Caki2 (cell line): Measurements from ENCODE around the gene CTF1. TPM values are rescaled to one million over a fixed set of nuclear protein-coding genes. Genes with fewer than 3 reads are reported as not detected.
"Not testable (repeated sequence)": the region's sequence is repeated elsewhere in the genome, so short reads cannot be mapped to it uniquely, and the experiment has no call there.

Source experiments
- DNase-seq: peaks from one replicate; pipeline ENCODE4 v3.0.0-alpha.2; 2015; ENCODE audit warnings: low read depth
- in situ Hi-C: cut with HindIII; loops from 2 replicates; pipeline ENCODE4 v1.10.0; 2016; ENCODE audit warnings: low sequenced_read_pairs, low pct_unique_long_range_greater_than_20kb, mixed read lengths
- total RNA-seq: library from RNA; depleted of rRNA; stranded (reverse); fragments of >200 nt; shearing (Covaris generic); gene quantifications from 2 replicates; pipeline ENCODE4 v1.2.3, GENCODE V29; 2014; ENCODE audit warnings: low replicate concordance; rRNA removed

Gene CTF1
- total RNA-seq = 0.84 and 2.9 TPM in 2 replicates

DNA sequence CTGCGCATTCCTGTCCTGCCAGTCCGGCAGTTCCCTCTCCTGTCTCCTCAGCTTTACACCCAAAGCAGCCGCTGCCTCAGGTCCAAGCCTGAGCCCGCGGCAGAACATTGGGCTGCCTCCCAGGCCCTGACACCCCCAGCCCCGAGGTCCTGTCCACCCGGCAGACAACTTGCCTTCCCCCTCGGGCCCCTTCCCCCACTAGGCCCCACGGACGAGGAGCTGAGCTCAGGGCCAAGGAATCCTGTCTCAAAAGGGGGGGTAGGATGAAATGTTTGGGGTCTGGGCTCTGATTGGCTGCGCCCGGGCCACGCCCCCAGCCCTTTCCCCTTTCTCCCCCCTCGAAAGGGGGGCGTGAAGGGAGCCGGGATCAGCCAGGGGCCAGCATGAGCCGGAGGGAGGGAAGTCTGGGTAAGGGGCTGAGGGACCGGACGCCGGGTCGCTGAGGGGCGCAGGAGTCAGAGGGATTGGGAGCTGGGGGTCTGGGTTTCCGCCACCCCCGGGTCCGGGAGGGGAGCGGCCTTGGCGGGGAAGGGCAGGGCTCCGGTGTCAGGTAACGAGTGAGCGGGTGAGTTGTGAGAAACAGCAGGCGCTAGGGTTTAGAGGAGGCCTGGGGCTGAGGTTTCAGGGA is at the start of gene CTF1:
CTF1 (plus strand) TSS at position 354 of the 628 bp plus-strand sequence; CDS start at position 384, 30 bp downstream.
- in situ Hi-C loops = no loop called here
- DNase-seq = peak; percentile 91

DNA sequence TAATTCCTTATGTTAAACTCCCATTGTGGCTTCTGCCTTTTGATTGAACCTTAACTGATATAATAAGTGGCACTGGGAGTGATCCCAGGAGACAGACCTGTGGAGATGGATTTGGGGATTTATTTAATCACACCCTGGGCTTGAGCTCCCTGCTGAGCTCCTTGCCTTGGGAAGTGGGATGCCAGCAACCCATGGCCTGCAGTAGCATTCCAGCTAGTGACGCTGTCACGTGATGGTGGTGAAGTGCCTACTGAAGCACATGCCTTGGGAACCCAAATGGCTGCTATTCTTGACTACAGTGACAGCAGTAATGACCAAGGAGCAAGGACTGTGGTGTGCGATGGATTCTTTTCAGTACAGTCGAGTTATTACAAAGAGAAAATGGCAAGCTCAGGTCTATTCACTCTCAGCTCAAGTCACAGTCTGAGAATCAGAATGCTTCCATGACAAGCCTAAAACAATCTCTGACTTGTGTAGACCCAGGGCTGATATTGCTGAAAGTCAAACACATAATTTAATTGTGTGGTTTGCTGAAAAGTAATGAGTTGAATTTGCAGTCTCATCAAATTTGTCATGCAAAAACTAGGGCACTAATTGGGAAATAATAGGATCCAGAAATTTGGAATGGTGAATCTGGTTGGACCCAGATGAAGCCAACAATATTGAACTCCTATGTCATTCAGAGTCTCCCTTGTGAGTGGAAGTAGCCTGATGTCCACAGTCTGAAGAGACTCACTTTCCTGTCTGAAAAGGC is 49.6 kb upstream of the CTF1 start:
- DNase-seq = no peak
- in situ Hi-C loops = no loop called here

DNA sequence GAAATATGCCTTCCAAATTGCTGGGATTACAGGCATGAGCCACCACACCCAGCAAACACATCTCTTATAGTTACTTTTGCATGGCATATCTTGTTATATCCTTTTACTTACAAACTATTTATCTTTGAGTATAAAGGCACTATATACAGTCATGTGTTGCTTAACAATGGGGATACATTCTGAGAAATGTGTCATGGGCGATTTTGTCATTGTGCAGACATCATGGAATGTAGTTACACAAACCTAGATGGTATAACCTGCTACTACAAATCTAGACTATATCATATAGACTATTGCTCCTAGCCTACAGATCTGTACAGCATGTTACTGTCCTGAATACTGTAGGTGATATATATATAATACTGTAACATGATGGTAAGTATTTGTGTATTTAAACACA is 46.2 kb upstream of the CTF1 start:
- in situ Hi-C loops = no loop called here
- no peak for DNase-seq

- in situ Hi-C loops = no loop called here
Observed at GRCh38 chr16:30853758-30854157, 42.7 kb upstream of the CTF1 start.

GRCh38 chr16:30858111-30858495 is 38.3 kb upstream of the CTF1 start:
- DNase-seq = no peak
- in situ Hi-C loops = no loop called here

More at GRCh38 chr16:30853758-30854157, 42.7 kb upstream of the CTF1 start:
- peak; percentile 16 for DNase-seq

GRCh38 chr16:30858829-30859423 is 37.5 kb upstream of the CTF1 start:
- in situ Hi-C loops = no loop called here

GRCh38 chr16:30860729-30861128 is 35.7 kb upstream of the CTF1 start:
- DNase-seq, in situ Hi-C loops: not testable (repeated sequence)

More at GRCh38 chr16:30858829-30859423, 37.5 kb upstream of the CTF1 start:
- DNase-seq = no peak

DNA sequence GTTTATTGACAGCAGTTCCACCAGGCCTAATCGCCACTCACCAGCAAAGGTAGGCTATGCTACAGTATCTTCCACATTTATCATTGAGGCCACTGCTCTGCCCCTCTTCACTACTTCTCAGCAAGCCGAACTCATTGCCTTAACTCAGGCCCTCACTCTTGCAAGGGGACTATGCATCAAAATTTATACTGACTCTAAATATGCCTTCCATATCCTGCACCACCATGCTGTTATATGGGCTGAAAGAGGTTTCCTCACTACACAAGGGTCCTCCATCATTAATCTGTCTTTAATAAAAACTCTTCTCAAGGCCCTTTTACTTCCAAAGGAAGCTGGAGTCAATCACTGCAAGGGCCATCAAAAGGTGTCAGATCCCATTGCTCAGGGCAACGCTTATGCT is 33.2 kb upstream of the CTF1 start:
- in situ Hi-C loops = not testable (repeated sequence)

GRCh38 chr16:30866031-30866430 is 30.4 kb upstream of the CTF1 start:
- in situ Hi-C loops = no loop called here

More for the DNA sequence above, 33.2 kb upstream of the CTF1 start:
- not testable (repeated sequence) for DNase-seq

DNA sequence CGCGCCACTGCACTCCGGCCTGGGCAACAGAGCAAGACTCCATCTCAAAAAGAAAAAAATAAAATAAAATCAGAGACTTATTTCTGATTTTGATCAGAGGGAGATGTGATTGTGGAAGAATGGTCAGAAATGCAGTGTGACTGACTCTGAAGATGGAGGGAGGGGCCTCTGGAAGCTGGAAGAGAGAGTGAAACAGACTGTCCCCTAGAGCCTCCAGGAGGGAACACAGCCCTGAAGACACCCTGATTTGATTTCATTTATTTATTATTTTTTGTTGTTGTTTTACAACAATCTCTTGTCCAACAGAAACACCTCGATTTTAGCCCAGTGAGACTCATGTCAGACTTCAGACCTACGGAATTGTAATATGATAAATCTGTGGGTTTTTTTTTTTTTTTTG is 28.7 kb upstream of the CTF1 start:
- in situ Hi-C loops = no loop called here
- DNase-seq = no peak

More at GRCh38 chr16:30866031-30866430, 30.4 kb upstream of the CTF1 start:
- DNase-seq = no peak

GRCh38 chr16:30870904-30871303 is 25.5 kb upstream of the CTF1 start:
- in situ Hi-C loops = loop anchor here (10.0 kb wide), 1 partner anchor 66 kb away; no protein-coding TSS in a partner anchor
- DNase-seq = no peak

GRCh38 chr16:30874244-30874820 is 22.1 kb upstream of the CTF1 start:
- in situ Hi-C loops = loop anchor here (10.0 kb wide), 1 partner anchor 70 kb away; no protein-coding TSS in a partner anchor

GRCh38 chr16:30874821-30875717 is 21.3 kb upstream of the CTF1 start:
- in situ Hi-C loops = loop anchor here (10.0 kb wide), 1 partner anchor 70 kb away; no protein-coding TSS in a partner anchor
- DNase-seq = peak; percentile 91

More at GRCh38 chr16:30874244-30874820, 22.1 kb upstream of the CTF1 start:
- no peak for DNase-seq

GRCh38 chr16:30875871-30876801 is 20.3 kb upstream of the CTF1 start:
- DNase-seq = peak; percentile 19
- in situ Hi-C loops = loop anchor here (10.0 kb wide), 1 partner anchor 71 kb away; no protein-coding TSS in a partner anchor

DNA sequence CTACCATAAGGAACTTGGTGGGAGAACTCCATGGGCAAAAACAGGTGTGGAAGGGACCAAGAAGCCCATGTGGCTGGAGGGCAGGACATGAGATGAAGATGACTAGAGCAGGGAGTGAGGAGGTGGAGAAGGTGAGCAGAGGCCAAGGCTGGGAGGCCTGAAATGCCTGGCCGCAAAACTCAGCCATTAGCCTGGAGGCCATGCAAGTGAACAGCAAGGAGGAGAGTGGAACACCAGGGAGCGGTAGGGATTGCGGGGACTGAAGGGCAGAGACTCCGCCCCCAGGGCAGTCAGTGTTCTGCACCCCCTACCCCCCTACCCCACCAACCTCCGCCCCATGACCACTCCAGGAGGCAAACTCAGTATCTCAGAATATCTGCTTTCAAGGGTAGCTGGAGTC is 19.5 kb upstream of the CTF1 start:
- in situ Hi-C loops = loop anchor here (10.0 kb wide), 1 partner anchor 72 kb away; no protein-coding TSS in a partner anchor
- no peak for DNase-seq

- DNase-seq = no peak
Observed at GRCh38 chr16:30882429-30883310, 13.7 kb upstream of the CTF1 start.

More at GRCh38 chr16:30882429-30883310, 13.7 kb upstream of the CTF1 start:
- in situ Hi-C loops = no loop called here
